Islet of Langerhans (tissue), 1 donor: ENCODE results near the gene TMEM131L.
"Not testable (repeated sequence)": the region's sequence is repeated elsewhere in the genome, so short reads cannot be mapped to it uniquely, and the experiment has no call there.

Experiments used
- FAIRE-seq: peaks from one replicate; lab custom pipeline; 2011; peaks lifted over from hg19 to GRCh38; lab: Jason Lieb, UNC

Gene TMEM131L

DNA sequence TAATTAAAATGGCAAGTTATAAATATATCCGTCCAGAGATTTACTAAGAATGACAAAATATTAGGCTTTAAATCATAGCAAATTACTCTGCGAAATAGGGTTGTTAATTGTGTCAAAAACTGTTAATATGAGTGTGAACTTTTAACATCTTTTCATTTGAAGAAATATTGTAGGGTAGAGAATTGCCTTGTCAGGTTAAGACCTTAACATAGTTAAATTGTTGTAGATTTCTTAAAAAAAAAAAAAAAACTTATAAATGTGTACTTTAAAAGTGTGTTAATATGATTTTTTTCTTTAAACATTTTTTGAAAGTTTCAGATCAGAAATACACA lies 110.2 kb downstream of the TMEM131L start:
- no peak for FAIRE-seq

DNA sequence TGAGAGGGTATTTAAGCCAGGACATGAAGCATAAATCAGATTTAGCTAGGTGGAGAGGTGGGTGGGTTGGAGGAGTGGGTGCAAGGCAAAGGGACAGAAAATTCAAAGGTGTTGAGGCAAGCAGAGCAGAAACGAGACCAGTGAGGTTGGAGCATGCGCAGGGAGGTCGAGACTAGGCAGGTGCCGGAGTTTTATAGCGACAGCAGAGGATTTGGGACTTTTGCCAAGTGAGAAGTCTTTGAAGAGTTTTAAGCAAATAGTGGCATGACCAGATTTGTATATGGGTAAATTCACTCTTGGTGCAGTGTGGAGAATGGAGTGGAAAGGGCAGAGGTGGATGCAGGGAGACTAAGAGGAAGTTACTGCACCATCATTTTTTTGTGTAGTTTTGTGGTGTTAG lies 110.9 kb downstream of the TMEM131L start:
- no peak for FAIRE-seq

DNA sequence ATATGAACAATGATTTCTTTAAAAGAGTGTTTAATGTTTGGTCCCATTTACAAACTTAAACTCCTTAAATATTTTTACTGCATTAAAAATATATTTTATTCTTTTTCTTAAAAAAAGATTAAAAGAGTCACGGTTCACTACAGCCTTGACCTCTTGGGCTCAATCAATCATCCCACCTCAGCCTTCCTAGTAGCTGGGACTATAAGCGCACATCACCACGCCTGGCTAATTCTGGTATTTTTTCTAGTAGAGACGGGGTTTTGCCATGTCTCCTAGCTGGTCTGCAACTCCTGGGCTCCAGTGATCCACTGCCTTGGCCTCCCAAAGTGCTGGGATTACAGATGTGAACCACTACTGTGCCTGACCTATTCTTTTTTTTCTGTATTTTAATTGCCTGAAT lies 113.2 kb downstream of the TMEM131L start:
- FAIRE-seq, result no peak

DNA sequence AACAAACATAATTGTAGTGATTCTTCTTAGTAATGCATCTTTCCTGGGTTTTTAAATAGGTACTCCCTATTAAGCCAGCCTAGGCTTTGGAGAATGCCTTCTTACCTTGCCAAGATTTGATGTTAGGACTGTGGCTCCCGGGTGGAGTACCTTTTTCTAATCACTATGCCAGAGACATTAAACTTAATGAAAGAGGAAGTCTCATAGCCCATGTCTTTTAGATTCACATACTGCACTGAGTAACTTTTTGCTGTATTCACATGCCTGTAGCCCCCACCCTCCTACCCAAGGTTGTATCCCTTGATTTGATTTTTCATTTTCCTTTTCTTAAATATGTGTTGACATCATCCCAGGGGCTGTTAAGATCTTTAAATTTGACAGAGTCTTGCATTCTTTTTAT lies 113.7 kb downstream of the TMEM131L start:
- FAIRE-seq, result no peak

DNA sequence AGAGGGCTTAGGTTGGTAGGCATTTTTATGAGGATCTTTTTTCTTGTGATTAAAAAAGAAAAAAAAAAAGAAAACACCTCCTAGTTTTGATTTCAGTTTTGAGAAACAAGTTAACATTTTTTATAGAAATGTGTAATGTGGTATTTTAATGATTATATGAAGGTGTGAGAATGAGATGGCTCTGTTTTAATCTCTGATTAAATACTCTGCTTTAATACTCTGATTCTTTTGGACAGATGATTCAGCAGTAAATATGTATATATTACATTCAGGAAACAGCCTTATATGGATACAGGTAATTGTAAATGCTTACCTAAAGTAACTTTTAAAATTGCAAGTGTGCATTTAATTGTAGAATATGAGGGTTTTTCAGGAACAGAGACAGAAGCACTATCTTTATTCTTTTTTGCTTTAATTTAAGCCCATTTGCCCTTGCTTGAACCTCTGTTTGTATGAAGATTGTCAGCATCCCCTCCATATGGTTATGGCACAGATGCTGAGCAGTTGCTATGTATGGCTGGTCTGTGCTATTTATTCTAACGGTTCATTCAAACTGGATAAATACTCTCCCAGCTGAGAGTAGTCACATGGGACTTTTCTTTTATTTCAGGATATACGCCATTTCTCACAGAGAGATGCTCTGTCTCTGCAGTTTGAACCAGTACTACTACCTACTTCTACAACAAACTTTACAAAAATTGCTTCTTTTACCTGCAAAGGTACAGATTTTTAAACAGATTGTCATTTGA lies 117.0 kb downstream of the TMEM131L start:
- FAIRE-seq, result no peak

DNA sequence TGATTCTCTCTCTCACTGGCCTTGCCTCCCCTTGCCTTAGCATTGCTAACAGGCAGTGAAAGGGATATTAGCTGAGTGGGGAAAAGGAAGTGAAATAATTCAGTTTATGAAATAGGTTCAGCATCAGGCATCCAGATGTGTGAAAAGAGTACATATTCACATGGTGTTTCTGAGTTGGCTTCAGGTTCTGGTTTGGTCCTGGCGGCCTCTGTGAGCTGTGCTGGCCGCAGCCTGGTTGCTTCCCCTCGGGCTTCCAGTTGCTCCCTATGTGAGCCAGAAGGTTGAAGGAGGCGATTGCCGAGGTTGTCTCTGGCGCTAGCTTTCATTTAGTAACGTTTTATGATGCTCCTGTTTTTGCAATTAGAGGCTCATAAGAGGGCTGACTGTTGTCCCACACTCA lies 118.9 kb downstream of the TMEM131L start:
- no peak for FAIRE-seq

DNA sequence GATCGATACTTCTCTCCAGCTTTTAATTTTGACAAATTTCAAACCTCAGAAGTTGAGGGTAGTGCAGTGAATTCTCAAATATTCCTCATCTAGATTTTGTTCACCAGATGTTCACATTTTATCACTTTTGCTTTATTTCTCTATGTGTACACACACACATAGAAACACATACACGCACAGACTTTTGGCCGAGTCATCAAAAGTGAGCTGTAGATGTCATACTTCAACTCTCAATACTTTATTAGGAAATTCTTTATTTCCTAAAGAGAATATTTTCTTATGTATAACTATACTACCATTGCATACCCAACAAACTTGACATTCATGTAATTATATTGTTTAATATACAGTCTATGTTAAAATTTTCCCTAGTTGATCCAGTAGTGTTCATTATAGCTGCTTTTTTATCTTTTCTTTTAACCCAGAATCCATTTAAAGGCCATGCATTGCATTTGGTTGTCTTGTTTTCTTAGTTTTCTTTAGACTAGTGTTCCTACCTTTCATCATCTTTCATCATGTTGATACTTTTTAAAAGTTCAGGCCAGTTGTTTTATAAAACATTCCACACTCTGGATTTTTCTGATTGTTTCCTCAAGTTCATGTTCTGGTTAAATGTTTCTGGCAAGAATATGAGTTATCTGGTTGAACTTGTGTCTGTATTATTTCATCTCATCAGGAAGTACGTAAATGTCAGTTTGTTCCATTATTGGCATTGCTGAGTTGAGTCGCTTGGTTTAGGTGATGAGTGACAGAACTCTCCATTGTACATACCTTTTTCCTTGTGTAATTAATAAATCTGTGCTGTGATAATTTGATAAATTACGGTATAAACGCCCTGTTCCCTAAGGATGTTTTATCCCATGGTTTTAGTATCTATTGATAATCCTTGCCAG lies 123.8 kb downstream of the TMEM131L start:
- FAIRE-seq, result no peak

DNA sequence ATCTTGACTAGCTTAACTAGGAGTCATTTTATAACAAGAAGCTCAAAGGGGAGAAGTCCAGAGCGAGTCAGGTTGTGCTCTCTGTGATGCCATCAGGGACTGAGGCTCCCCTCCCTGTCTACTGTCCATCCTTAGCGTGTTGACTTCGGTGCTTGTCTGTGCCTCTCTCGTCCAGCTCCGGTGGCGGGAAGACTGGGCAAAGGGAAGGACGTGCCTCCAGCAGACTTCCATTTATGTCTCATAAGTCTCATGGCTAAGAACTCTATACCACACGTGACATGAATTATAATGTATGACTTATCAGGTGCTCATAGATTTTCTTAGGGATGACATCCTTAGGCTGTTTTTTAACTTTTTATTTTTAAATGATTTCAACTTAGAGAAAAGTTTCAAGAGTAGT lies 125.3 kb downstream of the TMEM131L start:
- FAIRE-seq, result no peak

DNA sequence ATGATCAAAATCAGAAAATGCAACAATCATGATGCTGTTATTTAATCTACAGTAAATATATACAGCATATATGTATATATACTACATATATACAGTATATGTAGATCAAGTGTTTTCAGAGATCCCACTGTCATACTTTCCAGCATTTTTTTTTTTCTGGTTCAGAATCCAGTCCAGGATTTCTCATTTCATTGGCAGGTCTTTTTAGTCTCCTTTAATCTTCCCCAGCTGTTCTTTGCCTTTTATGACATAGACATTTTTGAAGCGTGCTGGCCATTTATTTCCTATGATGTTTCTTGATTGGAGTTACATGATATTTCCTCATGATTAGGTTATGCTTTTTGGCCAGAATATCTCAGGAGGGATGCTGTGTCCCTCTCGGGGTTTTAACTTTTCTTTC lies 125.9 kb downstream of the TMEM131L start:
- FAIRE-seq, result no peak

DNA sequence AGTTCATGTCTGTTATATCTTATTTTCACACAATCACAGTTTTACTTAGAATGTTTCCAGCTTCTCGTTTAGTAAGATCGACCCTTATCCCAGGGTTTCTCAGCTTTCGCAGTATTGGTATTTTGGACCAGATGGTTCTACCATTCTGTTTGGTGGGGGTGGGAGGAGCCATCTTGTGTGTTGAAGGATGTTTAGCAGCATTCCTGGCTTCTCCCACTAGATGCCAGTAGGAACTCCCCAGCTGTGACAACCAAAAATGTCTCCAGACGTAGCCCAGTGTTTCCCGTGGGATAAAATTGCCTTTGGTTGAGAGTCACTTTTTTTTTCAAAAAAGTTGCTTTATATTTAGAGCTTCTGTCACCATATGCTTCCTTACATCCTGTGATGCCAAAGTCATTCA lies 127.0 kb downstream of the TMEM131L start:
- no peak for FAIRE-seq

DNA sequence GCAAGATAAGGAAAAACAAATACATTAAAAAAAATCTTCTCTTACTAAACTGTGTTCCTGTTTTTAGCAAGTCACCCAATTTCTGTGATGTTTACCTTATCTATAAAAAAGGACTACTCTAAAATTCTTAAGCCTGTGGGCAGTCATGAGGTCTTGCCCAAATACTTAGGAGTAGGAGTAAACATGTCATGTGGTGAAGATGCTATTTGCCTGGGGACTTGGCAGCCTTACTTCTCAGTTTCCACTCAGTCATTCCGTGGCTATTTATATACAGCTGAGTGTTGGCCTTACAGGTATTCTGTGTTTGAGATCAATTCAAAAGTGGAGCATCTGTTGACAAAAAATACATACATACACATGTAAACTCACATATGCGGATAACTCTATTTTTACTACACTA lies 128.1 kb downstream of the TMEM131L start:
- FAIRE-seq, result no peak

DNA sequence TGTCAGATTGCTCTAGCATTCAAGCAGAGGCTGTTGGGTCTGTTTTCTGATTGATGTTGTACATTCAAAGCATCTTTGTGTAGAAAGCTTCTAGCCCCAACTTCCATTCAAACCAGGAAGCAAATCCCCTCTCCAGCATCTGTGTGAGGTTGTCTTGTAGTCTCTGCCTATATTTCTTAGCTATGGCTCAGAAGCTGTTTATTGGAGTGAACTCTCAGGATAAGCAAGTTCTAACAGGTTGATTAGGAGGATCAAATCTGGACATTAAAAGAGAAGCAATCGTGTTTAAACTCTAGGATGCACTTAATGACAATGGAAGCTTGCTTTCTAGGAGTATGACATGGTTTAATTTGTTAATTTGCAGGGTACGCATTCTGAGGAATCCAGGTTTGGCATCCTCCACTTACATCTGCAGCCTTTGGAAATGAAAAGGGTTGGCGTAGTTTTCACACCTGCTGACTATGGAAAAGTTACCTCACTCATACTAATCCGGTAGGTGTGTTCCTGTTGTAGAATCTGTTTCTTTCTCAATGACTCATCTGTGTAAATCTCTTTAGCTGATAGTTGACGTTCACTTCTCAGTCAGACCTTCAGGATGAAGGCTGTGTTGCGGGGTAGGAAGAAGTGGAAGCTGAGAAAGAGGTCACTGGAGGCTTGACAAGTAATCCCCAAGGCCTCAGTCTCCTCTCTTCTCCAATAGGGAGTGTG lies 129.9 kb downstream of the TMEM131L start:
- FAIRE-seq, result no peak

DNA sequence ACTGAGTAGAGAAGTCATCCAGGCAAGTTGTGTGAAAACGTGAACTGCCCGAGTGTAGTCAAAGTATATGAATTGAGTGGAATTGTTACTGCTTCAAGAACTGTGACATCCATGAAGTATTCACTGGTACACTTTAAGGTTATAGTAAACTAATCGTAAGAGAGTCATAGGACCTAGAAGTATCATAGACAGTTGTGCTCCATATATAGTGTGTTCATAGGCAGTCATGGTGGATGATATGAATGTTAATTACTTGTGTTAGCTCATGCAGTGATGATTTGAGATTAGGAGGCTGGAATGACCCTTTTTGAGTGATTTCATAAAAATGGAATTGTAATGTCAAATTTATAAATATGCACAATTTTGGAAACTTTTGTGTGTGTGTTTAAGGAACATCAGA lies 136.6 kb downstream of the TMEM131L start:
- FAIRE-seq, result no peak

DNA sequence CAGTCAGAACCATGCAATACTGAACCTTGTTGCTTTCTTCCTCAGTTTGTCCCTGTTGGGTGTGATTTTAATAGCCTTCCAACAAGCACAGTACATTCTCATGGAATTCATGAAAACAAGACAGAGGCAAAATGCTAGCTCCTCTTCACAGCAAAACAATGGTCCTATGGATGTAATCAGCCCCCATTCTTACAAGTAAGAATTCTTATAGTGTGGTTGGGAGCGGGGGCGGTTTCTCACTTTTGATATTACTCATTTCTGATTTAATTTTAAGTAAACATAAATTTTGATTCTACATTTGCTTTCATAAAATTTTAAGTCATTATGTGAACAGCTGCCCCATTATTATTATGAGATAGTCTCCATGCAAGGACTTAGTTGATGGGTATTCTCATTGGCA lies 137.1 kb downstream of the TMEM131L start:
- FAIRE-seq, result no peak

DNA sequence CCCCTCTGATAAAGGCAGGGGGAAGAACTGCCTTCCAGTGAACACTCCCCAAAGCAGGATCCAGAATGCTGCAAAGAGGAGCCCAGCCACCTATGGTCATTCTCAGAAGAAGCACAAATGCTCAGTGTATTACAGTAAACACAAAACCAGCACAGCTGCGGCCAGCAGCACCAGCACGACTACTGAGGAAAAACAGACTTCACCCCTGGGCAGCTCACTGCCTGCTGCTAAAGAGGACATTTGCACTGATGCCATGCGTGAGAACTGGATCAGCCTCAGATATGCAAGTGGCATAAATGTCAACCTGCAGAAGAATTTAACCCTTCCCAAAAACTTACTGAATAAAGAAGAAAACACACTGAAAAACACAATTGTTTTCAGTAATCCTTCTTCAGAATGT lies 137.7 kb downstream of the TMEM131L start:
- FAIRE-seq, result no peak

DNA sequence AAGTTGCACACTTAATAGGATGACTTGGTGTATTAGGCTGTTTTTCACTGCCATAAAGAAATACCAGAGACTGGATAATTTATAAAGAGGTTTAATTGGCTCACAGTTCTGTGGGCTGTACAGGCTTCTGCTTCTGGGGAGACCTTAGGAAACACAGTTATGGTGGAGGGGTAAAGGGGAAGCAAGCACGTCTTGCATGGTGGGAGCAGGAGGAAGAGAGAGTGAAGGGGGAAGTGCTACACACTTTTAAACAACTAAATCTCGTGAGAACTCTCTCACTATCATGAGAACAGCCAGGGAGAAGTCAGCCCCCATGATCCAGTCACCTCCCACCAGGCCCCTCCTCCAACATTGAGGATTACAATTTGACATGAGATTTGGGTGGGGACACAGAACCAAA lies 142.9 kb downstream of the TMEM131L start:
- not testable (repeated sequence) for FAIRE-seq

DNA sequence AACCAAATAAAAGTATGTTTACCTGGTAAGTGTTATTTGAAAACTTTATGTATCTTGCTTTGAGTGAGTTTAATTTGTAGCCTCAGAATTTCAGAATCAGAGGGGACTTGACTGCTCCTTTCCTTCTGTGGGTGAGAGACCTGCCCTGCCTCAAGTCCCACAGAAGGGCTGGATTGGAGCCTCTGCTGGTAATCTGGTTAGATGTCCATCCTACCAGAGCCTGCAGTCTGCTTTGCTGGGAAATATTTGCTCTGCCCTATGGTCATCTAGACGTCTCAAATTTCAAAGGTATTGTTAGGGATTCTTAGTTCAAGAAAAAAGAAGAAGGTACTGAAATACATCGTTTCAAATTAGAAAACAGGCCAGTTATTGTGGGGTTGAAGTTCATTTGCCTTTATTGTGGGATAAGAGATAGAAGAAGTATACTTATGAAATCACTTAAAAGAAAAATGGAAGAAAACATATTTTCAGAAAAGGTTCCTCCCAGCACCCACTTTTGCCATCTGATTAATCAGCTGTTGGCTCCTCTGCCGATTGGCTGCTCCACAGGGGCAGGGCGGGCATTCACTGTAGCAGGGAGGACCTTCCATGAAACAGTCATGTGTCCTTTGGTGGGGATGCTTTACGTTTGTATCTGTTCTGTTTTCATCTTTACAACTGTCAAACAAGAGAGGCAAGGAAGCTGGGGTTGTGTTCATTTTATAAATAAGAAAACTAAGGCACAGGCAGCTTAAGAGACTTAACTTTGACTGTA lies 144.6 kb downstream of the TMEM131L start:
- peak; percentile 45 for FAIRE-seq

DNA sequence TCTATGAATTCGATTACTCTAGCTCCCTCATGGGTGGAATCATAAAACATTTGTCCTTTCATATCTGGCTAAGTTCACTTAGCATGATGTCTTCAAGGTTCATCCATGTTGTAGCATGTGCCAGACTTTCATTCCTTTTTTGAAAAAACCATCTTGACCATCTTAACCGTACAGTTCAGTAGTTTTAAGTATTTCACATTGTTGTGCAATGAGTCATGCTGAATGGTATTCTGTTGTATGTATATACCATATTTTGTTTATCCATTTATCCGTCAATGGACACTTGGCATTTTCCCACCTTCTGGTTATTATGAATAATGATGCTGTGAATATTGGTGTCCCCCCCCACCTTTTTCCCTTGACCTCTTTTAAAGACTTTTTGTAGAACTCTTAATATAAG lies 145.5 kb downstream of the TMEM131L start:
- FAIRE-seq, result no peak

DNA sequence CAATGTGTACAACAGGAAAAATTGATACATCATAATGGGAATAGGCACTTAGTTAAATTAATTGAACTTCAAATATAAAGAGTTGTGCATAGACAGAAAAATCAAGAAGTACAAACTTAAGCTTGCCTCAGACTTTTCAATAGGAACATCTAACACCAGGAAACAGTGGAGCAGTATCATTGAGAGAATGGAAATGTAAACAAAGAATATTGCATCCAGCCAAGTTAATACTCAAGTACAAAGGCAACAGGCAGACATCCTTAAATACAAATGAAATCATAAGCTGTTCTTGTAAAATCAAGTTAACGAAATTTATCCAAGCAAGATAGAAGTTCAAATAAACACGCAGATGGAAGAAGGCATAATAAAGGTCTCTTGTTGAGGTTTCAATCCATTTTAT lies 146.7 kb downstream of the TMEM131L start:
- FAIRE-seq, result peak; percentile 62

DNA sequence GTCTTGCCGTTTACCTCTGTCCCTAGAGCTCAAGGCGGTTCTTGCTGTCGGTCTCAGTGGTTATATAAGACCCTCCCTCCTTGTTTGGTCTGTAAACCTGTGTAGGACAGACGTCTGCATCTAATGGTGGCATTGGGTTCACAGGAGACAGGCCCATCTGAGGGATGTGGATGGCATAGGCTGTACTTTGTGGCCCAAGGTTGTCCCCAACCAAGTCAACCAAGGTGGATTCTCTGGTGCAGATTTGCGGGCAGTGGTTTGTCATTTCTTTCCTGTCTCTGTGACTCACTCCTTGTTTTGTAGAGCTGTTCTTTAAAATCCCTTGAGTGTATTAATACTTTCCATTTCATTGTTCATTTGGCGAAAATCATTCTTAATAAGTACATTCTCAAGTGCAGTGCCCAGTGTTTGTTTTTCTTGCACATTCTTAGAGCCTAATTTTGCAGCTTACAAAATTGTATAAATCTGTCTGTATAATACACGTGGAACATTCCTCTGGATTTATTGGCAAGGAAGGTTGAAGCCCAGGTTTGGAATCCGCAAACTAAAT lies 149.9 kb downstream of the TMEM131L start:
- no peak for FAIRE-seq

DNA sequence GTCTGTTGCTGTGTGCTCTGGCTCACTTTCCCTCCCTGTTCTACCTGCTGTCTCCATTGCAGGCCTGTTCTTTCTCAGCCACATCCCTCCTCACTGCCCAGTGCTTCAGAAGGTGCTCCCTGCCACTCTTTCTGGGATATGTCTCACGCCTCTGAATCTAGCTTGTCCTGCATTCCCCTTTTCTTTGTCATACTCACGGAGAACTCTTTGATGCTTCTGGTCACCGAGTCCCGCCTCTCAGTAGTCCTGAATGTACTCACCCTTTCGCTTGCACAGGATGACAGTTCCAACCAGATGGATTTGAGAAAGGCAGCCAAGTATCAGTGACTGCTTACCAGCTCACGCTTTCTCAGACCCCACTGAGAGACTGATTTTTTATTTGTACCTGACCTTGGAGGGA lies 152.7 kb downstream of the TMEM131L start:
- no peak for FAIRE-seq

DNA sequence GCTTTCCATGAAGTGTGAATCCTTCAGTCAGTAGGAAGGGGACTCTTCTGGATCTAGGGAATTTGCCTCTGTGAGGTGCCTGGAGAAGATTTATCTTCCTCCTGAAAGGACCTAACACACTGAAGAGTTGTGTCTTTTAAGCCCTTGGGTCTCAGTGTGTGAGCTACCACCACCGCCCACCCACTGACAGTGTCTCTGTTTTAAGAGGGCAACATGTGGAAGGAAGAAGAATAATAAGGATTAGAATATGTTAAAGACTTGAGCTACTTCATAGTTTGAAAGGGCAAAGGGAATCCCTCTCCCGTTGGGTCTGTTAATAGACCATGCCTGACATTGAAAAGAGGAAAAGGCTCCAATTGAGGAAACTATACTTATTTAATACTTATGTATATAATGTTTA lies 153.7 kb downstream of the TMEM131L start:
- no peak for FAIRE-seq
